IPS-NIHi11 (cell line): Measurements from ENCODE around the gene GRID2.

ENCODE experiments used
- DNase-seq: peaks from one replicate; pipeline ENCODE4 v3.0.0; 2012; ENCODE audit warnings: mixed read lengths, low spot score

The GRID2 gene

GRCh38 chr4:93414041-93414550 is 1110.3 kb downstream of the GRID2 start:
- DNase-seq: no peak

GRCh38 chr4:93416344-93417128 is 1112.8 kb downstream of the GRID2 start:
- no peak for DNase-seq

- no peak for DNase-seq
Measured at GRCh38 chr4:93431371-93431770, 1127.6 kb downstream of the GRID2 start.

GRCh38 chr4:93433840-93434239 is 1130.1 kb downstream of the GRID2 start:
- no peak for DNase-seq

- DNase-seq: no peak
Measured at GRCh38 chr4:93436000-93436626, 1132.3 kb downstream of the GRID2 start.

- DNase-seq: no peak
Measured at GRCh38 chr4:93437991-93438390, 1134.2 kb downstream of the GRID2 start.

- no peak for DNase-seq
Measured at GRCh38 chr4:93444860-93445259, 1141.1 kb downstream of the GRID2 start.

- no peak for DNase-seq
Measured at GRCh38 chr4:93446038-93446437, 1142.3 kb downstream of the GRID2 start.

GRCh38 chr4:93448691-93449293 is 1145.0 kb downstream of the GRID2 start:
- no peak for DNase-seq

- DNase-seq: no peak
Measured at GRCh38 chr4:93451954-93452353, 1148.2 kb downstream of the GRID2 start.

GRCh38 chr4:93461541-93461940 is 1157.8 kb downstream of the GRID2 start:
- DNase-seq: no peak

- DNase-seq: no peak
Measured at GRCh38 chr4:93466446-93466845, 1162.7 kb downstream of the GRID2 start.

GRCh38 chr4:93467484-93468155 is 1163.9 kb downstream of the GRID2 start:
- no peak for DNase-seq

- DNase-seq: no peak
Measured at GRCh38 chr4:93469560-93469959, 1165.8 kb downstream of the GRID2 start.

GRCh38 chr4:93475730-93476129 is 1172.0 kb downstream of the GRID2 start:
- DNase-seq: no peak

GRCh38 chr4:93478805-93479204 is 1175.0 kb downstream of the GRID2 start:
- DNase-seq: no peak

GRCh38 chr4:93480452-93480851 is 1176.7 kb downstream of the GRID2 start:
- no peak for DNase-seq

GRCh38 chr4:93495346-93495745 is 1191.6 kb downstream of the GRID2 start:
- DNase-seq: no peak

- no peak for DNase-seq
Measured at GRCh38 chr4:93501244-93501643, 1197.5 kb downstream of the GRID2 start.

- no peak for DNase-seq
Measured at GRCh38 chr4:93501946-93502345, 1198.2 kb downstream of the GRID2 start.

- no peak for DNase-seq
Measured at GRCh38 chr4:93502991-93503390, 1199.2 kb downstream of the GRID2 start.

- DNase-seq: no peak
Measured at GRCh38 chr4:93513851-93514250, 1210.1 kb downstream of the GRID2 start.

- no peak for DNase-seq
Measured at GRCh38 chr4:93515208-93515607, 1211.4 kb downstream of the GRID2 start.
